Loucy (cell line): ENCODE measurements around the gene COL26A1.

Experiments used
- H2AFZ ChIP-seq: fragments of 200-600 bp; sonication (generic); 2 replicates; pipeline ENCODE4 v1.6.0; 2016; ENCODE audit warnings: antibody characterized with exemption, mild to moderate bottlenecking, low read length, moderate library complexity
- H3F3A ChIP-seq: fragments of 200-600 bp; 2 replicates; pipeline ENCODE4 v1.6.0; 2016; ENCODE audit warnings: antibody characterized with exemption, low read depth, mild to moderate bottlenecking
- H3K27me3 ChIP-seq: fragments of 200-600 bp; sonication (generic); 2 replicates; pipeline ENCODE4 v1.6.1; 2014; ENCODE audit warnings: low read length, mild to moderate bottlenecking; ENCODE audit not compliant: insufficient read depth, poor library complexity, severe bottlenecking
- H3K36me3 ChIP-seq: fragments of 200-600 bp; sonication (generic); 2 replicates; pipeline ENCODE4 v1.6.1; 2016; ENCODE audit warnings: low read length; ENCODE audit not compliant: insufficient read depth
- H3K4me1 ChIP-seq: fragments of 200-600 bp; sonication (generic); 2 replicates; pipeline ENCODE4 v1.5.1; 2014; ENCODE audit warnings: low read length, mild to moderate bottlenecking; ENCODE audit not compliant: insufficient read depth, poor library complexity, severe bottlenecking
- H3K4me2 ChIP-seq: fragments of 200-600 bp; sonication (generic); 2 replicates; pipeline ENCODE4 v1.6.0; 2014; ENCODE audit warnings: antibody characterized with exemption, low read length, low read depth, mild to moderate bottlenecking; ENCODE audit not compliant: poor library complexity, severe bottlenecking
- H3K4me3 ChIP-seq: fragments of 200-600 bp; sonication (generic); 2 replicates; pipeline ENCODE4 v1.5.1; 2014; ENCODE audit warnings: low read length, mild to moderate bottlenecking, mixed read lengths; ENCODE audit not compliant: poor library complexity, severe bottlenecking
- H3K79me2 ChIP-seq: fragments of 200-600 bp; sonication (generic); 2 replicates; pipeline ENCODE4 v1.6.1; 2014; ENCODE audit warnings: low read length; ENCODE audit not compliant: insufficient read depth
- H3K9ac ChIP-seq: fragments of 200-600 bp; sonication (generic); 2 replicates; pipeline ENCODE4 v1.6.0; 2014; ENCODE audit warnings: mild to moderate bottlenecking, low read depth, low read length, moderate library complexity; ENCODE audit not compliant: poor library complexity, severe bottlenecking
- H3K9me2 ChIP-seq: fragments of 200-600 bp; sonication (generic); replicated peaks from 2 replicates; pipeline ENCODE4 v1.6.1; 2016; ENCODE audit warnings: low read depth, low read length, mixed read lengths
- H3K9me3 ChIP-seq: fragments of 200-600 bp; sonication (generic); 2 replicates; pipeline ENCODE4 v1.6.1; 2014; ENCODE audit warnings: mild to moderate bottlenecking, antibody characterized with exemption, low read length, low read depth; ENCODE audit not compliant: insufficient read depth
- H4K20me1 ChIP-seq: fragments of 200-600 bp; sonication (generic); 2 replicates; pipeline ENCODE4 v1.6.0; 2014; ENCODE audit warnings: antibody characterized with exemption, low read length, mild to moderate bottlenecking; ENCODE audit not compliant: insufficient read depth, poor library complexity, severe bottlenecking
- CTCF ChIP-seq: fragments of 200-600 bp; sonication (generic); conservative IDR thresholded peaks from 2 replicates; pipeline ENCODE4 v1.5.1; 2014; ENCODE audit warnings: mild to moderate bottlenecking, antibody characterized with exemption, low read length
- EZH2phosphoT487 ChIP-seq: fragments of 200-600 bp; IDR thresholded peaks from 2 replicates; pipeline ENCODE4 v1.6.1; 2018; ENCODE audit warnings: antibody characterized with exemption, mild to moderate bottlenecking, moderate library complexity, borderline replicate concordance

COL26A1 gene

GRCh38 chr7:101547022-101547915 is 184.6 kb downstream of the COL26A1 start:
- no peak overlapping the region for H3K4me2 ChIP-seq
- no peak overlapping the region for H3K9ac ChIP-seq
- no peaks in the 10 kb centered on the region for H3K27me3 ChIP-seq
- no peak overlapping the region for H2AFZ ChIP-seq
- no peaks in the 10 kb centered on the region for H3K9me2 ChIP-seq
- no peaks in the 10 kb centered on the region for H3F3A ChIP-seq
- no peaks in the 10 kb centered on the region for H3K79me2 ChIP-seq
- H3K9me3 ChIP-seq: no peaks in the 10 kb centered on the region
- no peaks in the 10 kb centered on the region for H3K4me1 ChIP-seq
- TF ChIP-seq CTCF: no peak
- no peak for TF ChIP-seq EZH2phosphoT487
- no peaks in the 10 kb centered on the region for H3K36me3 ChIP-seq
- H3K4me3 ChIP-seq: no peak overlapping the region
- H4K20me1 ChIP-seq: no peaks in the 10 kb centered on the region

GRCh38 chr7:101547916-101548661 is 185.4 kb downstream of the COL26A1 start:
- no peak overlapping the region for H3K4me2 ChIP-seq
- H4K20me1 ChIP-seq: no peaks in the 10 kb centered on the region
- no peaks in the 10 kb centered on the region for H3K79me2 ChIP-seq
- H3K4me3 ChIP-seq: no peak overlapping the region
- no peaks in the 10 kb centered on the region for H3F3A ChIP-seq
- H3K9me2 ChIP-seq: no peaks in the 10 kb centered on the region
- no peak overlapping the region for H2AFZ ChIP-seq
- H3K9ac ChIP-seq: no peak overlapping the region
- TF ChIP-seq EZH2phosphoT487: no peak
- no peak for TF ChIP-seq CTCF
- no peaks in the 10 kb centered on the region for H3K9me3 ChIP-seq
- no peaks in the 10 kb centered on the region for H3K36me3 ChIP-seq
- H3K27me3 ChIP-seq: no peaks in the 10 kb centered on the region
- no peaks in the 10 kb centered on the region for H3K4me1 ChIP-seq

- Histone ChIP-seq H3K9me2 (no peaks in the 10 kb centered on the region), H3K9ac (no peak overlapping the region), H3K36me3 (no peaks in the 10 kb centered on the region), H3K27me3 (no peaks in the 10 kb centered on the region), H3K79me2 (no peaks in the 10 kb centered on the region), H3K4me2 (no peak overlapping the region), H3K4me3 (no peak overlapping the region), H3K4me1 (no peaks in the 10 kb centered on the region), H3K9me3 (no peaks in the 10 kb centered on the region), H3F3A (no peaks in the 10 kb centered on the region), H2AFZ (no peak overlapping the region), H4K20me1 (no peaks in the 10 kb centered on the region)
- TF ChIP-seq EZH2phosphoT487 (no peak), CTCF (no peak)
Measured at GRCh38 chr7:101549734-101550133, 187.1 kb downstream of the COL26A1 start.
